Suppressor macrophage treated with lipopolysaccharide for 1 hour (primary cell): Measurements from ENCODE around the gene ADAMTS2.

Source experiments
- DNase-seq, 3 donors: peaks; one replicate each; pipeline ENCODE4 v3.0.0-alpha.2; 2020 to 2022

ADAMTS2 gene

DNA sequence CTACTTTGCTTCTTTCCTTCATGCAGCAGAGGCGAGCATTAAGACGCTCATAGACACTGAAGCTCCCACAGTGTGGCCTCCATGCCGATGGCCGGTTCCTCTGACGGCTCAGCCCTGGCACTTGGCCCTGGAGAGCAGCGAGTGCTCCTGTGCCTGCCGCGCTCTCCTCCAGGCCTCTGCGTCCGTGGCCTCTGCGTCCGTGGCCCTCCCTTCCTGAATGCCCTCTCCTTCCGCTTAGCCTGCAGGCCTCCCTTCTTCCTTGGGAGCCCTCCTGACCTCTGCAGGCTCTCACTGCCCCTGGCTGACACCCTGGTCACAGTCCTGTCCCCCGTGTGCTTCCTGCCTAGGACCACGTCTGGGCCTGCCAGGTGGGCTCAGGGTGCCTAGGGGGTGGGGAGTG is 192.3 kb downstream of the ADAMTS2 start:
- no peak for DNase-seq

GRCh38 chr5:179152144-179152895 is 192.9 kb downstream of the ADAMTS2 start:
- DNase-seq, result no peak

DNA sequence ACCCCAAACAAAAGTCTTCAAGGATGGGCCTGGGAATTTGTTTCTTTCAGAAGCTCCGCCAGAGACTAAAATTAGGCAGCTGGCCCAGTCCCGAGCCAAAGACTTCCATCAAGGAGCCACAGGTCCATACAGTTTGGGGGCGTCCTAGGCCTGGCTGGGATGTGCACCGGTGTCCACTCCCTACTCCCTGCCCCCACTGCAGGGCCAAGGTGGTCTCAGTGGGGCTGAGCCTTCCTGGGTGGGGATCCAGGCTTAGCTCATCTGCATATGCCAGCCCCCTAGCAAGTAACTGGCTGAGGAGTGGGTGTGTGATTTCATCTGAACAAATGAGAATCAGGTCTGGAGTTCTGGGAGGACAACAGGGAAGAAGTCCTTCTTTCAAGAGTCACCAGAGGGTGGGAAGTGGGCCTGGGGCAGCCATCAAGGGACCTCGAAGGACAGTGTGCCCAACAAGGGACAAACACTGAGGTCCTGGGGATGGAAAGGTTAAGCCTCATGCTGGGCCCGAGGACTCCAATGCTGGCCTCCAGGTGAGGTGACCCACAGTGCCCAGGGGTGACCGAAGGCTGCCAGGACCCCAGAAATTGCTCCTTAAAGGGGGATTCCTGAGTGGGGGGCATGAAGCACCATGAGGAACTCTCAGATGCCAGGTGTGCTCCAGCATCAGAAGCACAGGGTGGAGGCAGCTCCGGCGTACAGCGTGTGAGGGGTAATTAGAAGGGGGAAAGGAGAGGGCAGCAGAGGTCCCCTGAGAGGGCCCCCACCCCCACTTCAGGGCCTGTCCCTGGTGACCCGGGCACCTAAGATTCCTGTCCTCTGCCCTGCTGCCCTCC is 193.8 kb downstream of the ADAMTS2 start:
- no peak for DNase-seq

DNA sequence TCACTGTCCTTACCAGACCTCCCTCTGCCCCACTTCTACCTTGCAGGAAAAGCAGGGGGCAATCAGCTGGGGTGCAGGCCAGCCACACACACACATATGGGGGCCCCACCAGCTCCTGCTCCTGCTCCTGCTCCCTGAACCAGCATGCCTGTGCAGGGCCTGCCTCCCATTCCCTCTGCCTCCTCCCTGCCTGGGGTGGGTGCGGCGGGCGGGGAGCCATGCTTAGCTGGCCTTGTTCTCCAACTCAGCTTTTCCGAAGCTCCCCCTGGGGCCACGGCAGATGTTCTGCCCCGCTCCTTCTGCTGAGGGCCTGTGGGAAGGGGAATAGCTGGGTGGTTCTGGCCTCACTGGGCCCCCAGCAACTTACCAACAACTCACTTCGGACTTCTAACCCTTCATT is 195.2 kb downstream of the ADAMTS2 start:
- DNase-seq, result no peak

DNA sequence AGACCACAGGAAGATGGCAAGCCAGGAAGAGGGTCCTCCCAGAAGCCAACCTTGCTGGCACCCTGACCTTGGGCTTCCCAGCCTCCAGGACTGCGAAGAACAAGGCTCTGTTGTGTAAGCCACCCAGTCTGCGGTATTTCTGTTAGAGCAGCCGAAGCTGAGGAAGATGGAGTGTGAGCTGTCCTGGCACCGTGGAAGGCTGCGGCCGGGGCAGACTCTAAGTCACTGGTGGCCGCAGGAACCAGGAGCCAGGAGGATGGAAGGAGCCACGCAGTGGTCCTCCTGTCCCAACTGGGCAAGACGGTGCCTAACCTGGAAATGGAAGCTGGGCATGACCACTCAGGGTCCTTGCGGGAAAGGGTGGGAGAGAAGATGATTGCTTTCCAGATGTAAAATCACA is 196.0 kb downstream of the ADAMTS2 start:
- DNase-seq, result no peak

DNA sequence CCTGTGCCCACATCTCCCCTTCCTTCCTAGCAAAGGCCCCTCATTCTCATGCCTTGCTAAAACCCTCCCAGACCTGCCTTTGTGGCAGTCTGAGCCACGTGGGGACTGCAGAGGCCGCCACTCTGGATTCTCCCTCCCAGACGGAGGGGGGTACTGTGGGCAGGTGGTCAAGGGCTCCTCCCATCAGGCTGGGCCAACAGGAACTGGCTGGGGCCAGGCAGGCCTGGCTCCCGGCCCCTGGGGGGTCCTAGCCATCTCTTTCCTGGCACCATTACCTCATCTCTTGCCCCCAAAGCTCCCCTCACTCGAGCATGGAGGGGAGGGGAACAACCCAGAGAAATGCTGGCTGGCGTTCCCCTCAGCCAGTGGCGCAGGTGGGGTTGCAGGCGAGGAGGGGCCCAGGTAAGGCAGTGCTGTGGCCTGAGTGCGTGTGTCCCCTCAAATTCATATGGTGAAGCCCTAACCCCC is 196.5 kb downstream of the ADAMTS2 start:
- no peak for DNase-seq

GRCh38 chr5:179147991-179148702 is 197.1 kb downstream of the ADAMTS2 start:
- no peak for DNase-seq

DNA sequence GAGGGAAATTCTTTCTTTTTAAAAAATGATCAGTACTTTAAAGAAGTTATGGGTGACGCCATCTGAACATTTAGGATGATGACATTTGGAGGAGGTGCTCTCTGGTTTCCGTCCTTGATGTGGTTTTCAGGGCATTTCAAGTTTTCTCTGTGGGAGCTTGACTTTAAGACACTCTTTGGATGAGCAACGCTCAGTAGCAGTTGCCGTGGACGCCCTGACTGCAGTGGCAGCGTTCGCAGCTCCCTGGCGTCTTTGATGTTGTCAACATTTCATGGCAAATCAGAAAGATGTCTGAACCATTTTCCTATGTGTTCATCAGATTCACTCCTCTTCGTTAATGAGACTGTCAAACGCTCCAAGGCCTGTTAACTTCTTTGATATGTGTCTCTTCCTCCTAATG is 199.0 kb downstream of the ADAMTS2 start:
- no peak for DNase-seq

DNA sequence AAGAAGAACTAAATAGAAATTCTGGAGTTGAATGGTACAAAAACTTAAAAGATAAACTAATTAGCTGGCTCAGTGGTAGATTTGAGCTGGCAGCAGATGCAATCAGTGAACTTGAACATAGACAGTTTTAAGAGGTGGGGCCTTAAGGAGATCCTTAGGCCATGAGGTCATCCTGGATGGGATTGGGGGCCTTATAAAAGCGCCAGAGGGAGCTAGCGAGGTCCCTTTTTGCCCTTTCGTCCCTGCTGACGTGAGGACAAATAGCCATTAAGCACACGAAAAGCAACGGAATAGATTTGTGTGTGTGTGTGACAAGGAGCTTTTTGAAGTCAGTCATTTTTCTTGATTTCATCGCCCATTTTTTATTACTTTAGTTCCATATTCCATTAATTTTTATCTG is 201.8 kb downstream of the ADAMTS2 start:
- DNase-seq, result no peak

DNA sequence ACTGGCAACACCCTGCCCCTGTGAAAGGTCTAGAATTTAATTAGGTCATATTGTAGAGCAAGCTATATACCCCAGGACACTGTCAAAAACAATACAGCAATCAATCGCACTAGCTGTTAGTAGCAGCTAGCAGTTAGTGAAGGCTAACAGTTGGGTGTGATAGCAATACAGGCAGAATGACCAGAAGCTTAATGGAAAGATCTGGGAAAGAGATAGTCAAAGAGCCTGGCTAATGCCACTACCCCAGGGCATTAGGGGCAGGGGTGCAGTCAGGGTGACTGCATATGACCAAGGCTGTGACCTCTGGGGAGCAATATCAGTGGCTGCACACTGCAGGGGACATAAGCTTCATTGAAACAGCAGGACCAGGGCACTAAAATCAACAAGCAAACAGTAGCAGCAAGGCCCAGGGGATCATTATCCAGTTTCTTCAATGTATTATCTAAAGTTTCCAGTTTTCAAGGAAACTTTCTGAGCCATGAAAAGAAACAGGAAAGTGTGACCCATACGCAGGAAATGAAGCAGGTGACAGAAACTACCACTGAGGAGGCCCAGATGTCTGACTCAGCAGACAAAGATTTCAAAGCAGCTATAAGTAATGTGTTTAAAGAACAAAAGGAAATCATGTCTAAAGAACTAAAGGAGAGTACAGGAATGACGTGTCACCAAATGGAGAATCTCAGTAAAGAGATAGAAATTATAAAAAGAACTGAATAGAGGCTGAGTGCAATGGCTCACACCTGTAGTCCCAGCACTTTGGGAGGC is 202.6 kb downstream of the ADAMTS2 start:
- no peak for DNase-seq

DNA sequence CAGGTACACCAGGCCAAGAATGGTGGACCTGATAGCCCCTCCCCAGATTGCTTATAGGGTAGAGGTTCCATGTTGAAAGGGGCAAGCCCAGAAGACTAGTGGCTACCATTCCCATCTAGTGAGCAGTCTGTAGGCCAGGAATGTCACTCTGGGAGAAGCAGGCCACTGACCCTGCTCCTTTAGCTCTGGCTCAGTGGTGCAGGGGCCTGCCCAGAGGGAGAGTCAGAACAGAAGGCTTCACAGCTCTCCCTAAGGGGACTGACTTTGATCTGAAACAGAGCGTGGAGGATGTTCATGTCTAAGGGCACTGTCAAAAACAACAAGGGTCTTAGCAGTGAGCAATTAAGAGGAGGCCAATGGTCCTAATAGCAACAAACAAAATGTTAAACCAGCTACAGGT is 203.4 kb downstream of the ADAMTS2 start:
- DNase-seq, result no peak

DNA sequence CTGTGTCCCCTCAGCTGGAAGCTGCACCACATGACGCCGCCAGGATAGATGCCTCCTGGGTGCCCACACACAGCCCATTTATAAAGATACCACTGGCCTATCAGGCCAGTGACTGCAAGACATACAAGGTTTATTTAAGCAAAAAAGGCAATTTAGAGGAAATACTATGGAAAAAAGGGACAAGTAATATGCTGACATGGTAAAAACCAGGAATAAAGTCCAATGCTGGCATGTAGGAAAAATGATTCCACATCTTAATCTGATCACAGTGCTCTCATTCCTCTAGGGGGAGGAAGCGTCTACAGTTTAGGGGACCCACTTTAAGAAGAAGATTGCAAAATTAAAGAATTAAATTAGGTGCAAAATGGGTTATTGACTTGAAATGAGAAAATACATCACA is 205.0 kb downstream of the ADAMTS2 start:
- DNase-seq, result no peak

- no peak for DNase-seq
These were observed 205.4 kb downstream of the ADAMTS2 start for GRCh38 chr5:179139936-179140235.

- DNase-seq, result no peak
These were observed 205.9 kb downstream of the ADAMTS2 start for GRCh38 chr5:179139111-179139935.

GRCh38 chr5:179138568-179138925 is 206.7 kb downstream of the ADAMTS2 start:
- DNase-seq, result no peak

- DNase-seq, result no peak
These were observed 207.4 kb downstream of the ADAMTS2 start for GRCh38 chr5:179137643-179138567.

DNA sequence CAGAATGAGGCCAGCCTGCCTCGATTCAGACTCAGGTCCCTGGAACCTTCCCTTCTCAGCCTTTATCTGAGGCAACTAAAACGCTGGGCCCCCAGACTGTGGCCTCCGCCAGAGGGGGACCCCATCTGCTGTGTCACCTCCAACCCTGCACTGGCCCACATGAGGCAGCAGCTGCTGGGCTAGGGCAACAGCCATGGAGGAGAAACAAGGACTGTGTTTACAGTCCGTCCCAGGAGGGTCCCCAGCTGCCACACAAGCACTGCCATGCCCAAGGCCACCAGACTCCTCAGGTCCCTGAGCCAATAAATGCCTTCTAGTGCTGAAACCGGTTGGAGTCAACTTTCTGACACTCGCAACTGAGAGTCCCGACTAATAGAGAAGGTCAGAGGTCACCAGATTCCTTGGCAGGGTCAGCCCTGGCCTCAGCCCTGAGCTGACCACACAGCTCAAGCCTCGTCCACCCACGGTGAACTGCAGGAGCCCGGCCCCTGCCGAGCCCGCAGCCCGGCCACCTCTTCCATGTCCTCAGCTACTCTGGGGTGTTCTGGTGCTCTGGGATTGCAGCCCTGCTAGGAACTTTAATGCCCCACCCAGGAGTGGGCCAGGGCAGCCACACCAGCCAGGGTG is 208.1 kb downstream of the ADAMTS2 start:
- DNase-seq, result no peak

DNA sequence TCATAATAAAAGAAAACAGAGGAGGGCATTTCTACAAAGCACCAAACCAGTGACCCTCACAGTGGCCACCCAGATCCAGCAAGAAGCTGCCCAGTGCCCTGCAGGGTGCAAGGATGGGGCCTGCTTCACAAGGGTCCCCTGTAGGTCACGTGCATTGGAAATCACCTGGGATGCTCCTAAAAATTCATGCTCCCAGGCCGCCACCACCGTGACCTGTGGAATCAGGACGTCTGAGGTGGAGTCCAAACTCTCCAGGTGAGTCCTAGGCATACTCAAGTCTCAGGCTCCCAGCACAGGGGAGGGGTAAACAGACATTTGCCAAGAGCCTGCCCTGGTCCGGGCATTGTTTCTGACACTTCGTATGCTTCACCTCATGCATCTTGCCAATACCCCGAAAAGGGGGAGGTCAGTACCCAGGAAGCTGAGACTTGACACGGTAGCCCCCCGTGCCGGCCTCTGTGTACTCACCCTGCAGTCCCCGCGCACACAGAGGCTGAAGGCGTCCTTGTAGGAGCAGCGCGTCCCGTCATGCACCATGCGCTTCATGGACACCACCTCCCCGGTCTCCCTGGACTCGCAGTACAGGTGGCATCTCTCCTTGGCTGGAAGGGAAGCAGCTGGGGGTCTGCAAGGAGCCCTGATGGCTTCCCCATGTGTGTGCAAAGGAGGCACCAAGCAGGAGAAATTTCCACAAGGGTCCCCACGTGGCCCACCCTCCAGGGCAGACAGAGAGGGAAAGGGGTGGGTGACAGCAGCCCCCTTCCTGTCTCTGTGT is 209.6 kb downstream of the ADAMTS2 start:
- no peak for DNase-seq

GRCh38 chr5:179135006-179135405 is 210.3 kb downstream of the ADAMTS2 start:
- no peak for DNase-seq

- DNase-seq, result no peak
These were observed 210.8 kb downstream of the ADAMTS2 start for GRCh38 chr5:179134511-179134910.
